ENCODE data around the gene CAMTA1. TPM values are rescaled to one million over a fixed set of nuclear protein-coding genes. Genes with fewer than 3 reads are reported as not detected.

The CAMTA1 gene
- total RNA-seq, 1 experiment from 2014 or later, result 85.2 TPM

DNA sequence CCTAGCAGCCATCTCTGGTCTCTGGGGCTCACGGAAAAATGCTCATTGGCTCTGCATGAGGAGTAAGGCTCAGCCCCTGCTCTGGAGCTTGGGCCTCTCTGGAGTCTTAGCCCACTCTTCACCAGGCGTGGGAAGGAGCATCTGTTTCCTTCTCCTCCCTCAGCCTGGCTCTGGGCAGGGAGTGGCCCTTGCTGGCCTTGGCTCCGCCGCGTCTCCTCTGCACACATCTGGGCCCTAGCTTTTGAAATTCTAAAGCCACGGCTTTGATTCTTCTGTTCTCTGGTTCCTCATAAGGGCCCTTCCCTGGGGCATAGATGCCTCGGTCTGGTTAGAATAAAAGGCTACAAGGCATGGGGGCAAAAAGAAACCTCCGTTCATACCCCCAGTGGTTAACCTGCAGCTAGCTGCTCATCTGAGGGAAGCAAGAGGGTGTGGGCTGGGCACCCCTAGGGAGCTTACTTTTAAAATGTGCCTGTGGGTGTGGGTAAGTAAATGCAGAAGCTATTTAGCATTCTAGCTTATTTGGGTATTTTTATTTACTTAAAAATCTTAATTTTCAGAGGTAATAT is 145.6 kb downstream of the CAMTA1 start:
- no peak overlapping the region for H3K27ac ChIP-seq (ENCODE audit: low read depth, low read length, poor library complexity, severe bottlenecking)
- ChIA-PET CTCF (no interaction called here), POLR2A (ENCODE audit: low non-redundant PET) (no interaction called here)
- intact Hi-C loops (cut with micrococcal nuclease; ENCODE audit: unreplicated experiment), result no loop called here
- no peak for DNase-seq (ENCODE audit: low spot score)
- H3K36me3 ChIP-seq (ENCODE audit: insufficient read depth, low read length, poor library complexity, severe bottlenecking), result no peaks in the 10 kb centered on the region
- no peak overlapping the region for H3K4me3 ChIP-seq (ENCODE audit: low read depth, low read length, poor library complexity, severe bottlenecking)
- H3K27me3 ChIP-seq (replicated peaks; ENCODE audit: insufficient read depth, low read depth, low read length, poor library complexity), result peaks cover 32% of the 10 kb centered on the region
- TF ChIP-seq EZH2 (IDR thresholded peaks at IDR 0.05; ENCODE audit: borderline replicate concordance, low read depth, low read length, poor library complexity, severe bottlenecking), result no peak
- TF ChIP-seq, protein P1, sequence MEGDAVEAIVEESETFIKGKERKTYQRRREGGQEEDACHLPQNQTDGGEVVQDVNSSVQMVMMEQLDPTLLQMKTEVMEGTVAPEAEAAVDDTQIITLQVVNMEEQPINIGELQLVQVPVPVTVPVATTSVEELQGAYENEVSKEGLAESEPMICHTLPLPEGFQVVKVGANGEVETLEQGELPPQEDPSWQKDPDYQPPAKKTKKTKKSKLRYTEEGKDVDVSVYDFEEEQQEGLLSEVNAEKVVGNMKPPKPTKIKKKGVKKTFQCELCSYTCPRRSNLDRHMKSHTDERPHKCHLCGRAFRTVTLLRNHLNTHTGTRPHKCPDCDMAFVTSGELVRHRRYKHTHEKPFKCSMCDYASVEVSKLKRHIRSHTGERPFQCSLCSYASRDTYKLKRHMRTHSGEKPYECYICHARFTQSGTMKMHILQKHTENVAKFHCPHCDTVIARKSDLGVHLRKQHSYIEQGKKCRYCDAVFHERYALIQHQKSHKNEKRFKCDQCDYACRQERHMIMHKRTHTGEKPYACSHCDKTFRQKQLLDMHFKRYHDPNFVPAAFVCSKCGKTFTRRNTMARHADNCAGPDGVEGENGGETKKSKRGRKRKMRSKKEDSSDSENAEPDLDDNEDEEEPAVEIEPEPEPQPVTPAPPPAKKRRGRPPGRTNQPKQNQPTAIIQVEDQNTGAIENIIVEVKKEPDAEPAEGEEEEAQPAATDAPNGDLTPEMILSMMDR (conservative IDR thresholded peaks at IDR 0.05; ENCODE audit: low read depth, low read length), result no peak
- H3K9me3 ChIP-seq (ENCODE audit: low read depth, low read length, poor library complexity, severe bottlenecking), result no peaks in the 10 kb centered on the region
- no TSS peak for BruUV-seq (replicated peaks)
- no peaks in the 10 kb centered on the region for H3K4me1 ChIP-seq (ENCODE audit: insufficient read depth, low read length, poor library complexity, severe bottlenecking)

DNA sequence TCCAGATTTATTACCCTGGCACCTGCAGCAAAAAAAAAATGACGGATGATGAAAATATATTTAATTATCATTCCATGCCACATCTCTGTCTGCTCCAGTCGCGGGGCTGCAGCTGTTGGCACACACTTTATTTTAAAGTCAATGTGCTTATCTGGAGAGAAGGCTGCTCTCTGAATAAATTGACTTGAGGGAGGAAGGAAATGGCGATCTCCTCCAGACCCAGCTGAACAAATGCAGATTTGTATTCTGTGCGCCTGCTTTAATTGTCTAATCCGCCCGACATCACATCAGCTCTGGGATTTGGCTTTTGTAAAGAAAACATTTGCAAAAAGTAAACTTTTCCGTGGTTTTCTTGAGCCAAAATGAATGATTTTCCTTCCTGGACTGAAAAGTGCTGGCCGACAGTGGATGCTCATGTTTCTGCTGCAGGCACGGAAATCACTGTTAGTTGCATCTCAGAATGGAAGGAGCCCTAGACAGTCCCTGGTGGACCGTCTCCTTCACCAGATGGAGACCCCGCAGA is 150.2 kb downstream of the CAMTA1 start:
- Histone ChIP-seq H3K27me3 (replicated peaks; ENCODE audit: insufficient read depth, low read depth, low read length, poor library complexity) (peaks cover 40% of the 10 kb centered on the region), H3K4me1 (ENCODE audit: insufficient read depth, low read length, poor library complexity, severe bottlenecking) (no peaks in the 10 kb centered on the region), H3K4me3 (ENCODE audit: low read depth, low read length, poor library complexity, severe bottlenecking) (no peak overlapping the region), H3K36me3 (ENCODE audit: insufficient read depth, low read length, poor library complexity, severe bottlenecking) (no peaks in the 10 kb centered on the region), H3K9me3 (ENCODE audit: low read depth, low read length, poor library complexity, severe bottlenecking) (no peaks in the 10 kb centered on the region), H3K27ac (ENCODE audit: low read depth, low read length, poor library complexity, severe bottlenecking) (no peak overlapping the region)
- intact Hi-C loops (cut with micrococcal nuclease; ENCODE audit: unreplicated experiment), result no loop called here
- POLR2A ChIA-PET (ENCODE audit: low non-redundant PET), result no interaction called here
- DNase-seq (ENCODE audit: low spot score), result no peak
- BruUV-seq (replicated peaks), result no TSS peak
- TF ChIP-seq, protein P1 (conservative IDR thresholded peaks at IDR 0.05; ENCODE audit: low read depth, low read length), result no peak
- TF ChIP-seq EZH2 (IDR thresholded peaks at IDR 0.05; ENCODE audit: borderline replicate concordance, low read depth, low read length, poor library complexity, severe bottlenecking), result no peak
- CTCF ChIA-PET, result no interaction called here

GRCh38 chr1:6935911-6936690 is 150.8 kb downstream of the CAMTA1 start:
- H3K27ac ChIP-seq (ENCODE audit: low read depth, low read length, poor library complexity, severe bottlenecking), result no peak overlapping the region
- TF ChIP-seq EZH2 (IDR thresholded peaks at IDR 0.05; ENCODE audit: borderline replicate concordance, low read depth, low read length, poor library complexity, severe bottlenecking), result no peak
- TF ChIP-seq, protein P1 (conservative IDR thresholded peaks at IDR 0.05; ENCODE audit: low read depth, low read length), result no peak
- no peak overlapping the region for H3K4me3 ChIP-seq (ENCODE audit: low read depth, low read length, poor library complexity, severe bottlenecking)
- H3K9me3 ChIP-seq (ENCODE audit: low read depth, low read length, poor library complexity, severe bottlenecking), result no peaks in the 10 kb centered on the region
- no peaks in the 10 kb centered on the region for H3K4me1 ChIP-seq (ENCODE audit: insufficient read depth, low read length, poor library complexity, severe bottlenecking)
- BruUV-seq (replicated peaks), result no TSS peak
- ChIA-PET POLR2A (ENCODE audit: low non-redundant PET) (no interaction called here), CTCF (no interaction called here)
- H3K27me3 ChIP-seq (replicated peaks; ENCODE audit: insufficient read depth, low read depth, low read length, poor library complexity), result peaks cover 40% of the 10 kb centered on the region
- no peak for DNase-seq (ENCODE audit: low spot score)
- intact Hi-C loops (cut with micrococcal nuclease; ENCODE audit: unreplicated experiment), result no loop called here
- no peaks in the 10 kb centered on the region for H3K36me3 ChIP-seq (ENCODE audit: insufficient read depth, low read length, poor library complexity, severe bottlenecking)

Data from A673 (cell line).